ENCODE data around the gene GALNT15.

GALNT15 gene

DNA sequence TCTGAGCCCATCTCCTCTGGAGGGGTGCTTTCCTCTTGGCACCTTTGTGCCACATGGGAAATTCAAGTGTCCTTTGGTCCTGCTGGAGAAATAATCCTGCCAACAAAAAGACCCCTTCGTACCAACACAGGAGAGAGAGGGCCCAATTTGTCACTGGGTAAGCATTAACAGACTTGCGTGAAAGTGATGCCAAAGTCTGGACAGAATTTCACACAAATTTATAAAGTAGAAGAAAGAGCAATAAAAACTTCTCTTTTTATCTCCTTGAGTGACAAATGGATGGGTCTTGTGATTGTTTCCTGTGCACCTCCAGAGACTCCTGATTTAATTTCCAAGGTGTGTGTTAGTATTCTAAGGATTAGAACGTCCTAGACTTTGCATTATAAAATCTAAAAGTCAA lies 75.4 kb downstream of the GALNT15 start:
- Histone ChIP-seq H3K4me1 (ENCODE audit: insufficient read depth, low read length) (peaks cover 11% of the 10 kb centered on the region), H2AFZ (ENCODE audit: low read depth, low read length) (no peak overlapping the region), H3K9ac (ENCODE audit: low read depth, low read length) (no peak overlapping the region), H3K4me3 (ENCODE audit: low read depth in 1 of 2, low read length in 2 of 2) (no peak overlapping the region), H3K4me2 (ENCODE audit: insufficient read depth, low read length) (no peak overlapping the region), H3K79me2 (ENCODE audit: insufficient read depth, low read length) (no peaks in the 10 kb centered on the region), H4K20me1 (ENCODE audit: insufficient read depth, low read length) (no peaks in the 10 kb centered on the region), H3K9me3 (ENCODE audit: insufficient read depth, low read length, severe bottlenecking) (no peaks in the 10 kb centered on the region), H3K27ac (ENCODE audit: low read length) (no peak overlapping the region), H3K27me3 (ENCODE audit: insufficient read depth, low read length, poor library complexity) (no peaks in the 10 kb centered on the region), H3K36me3 (ENCODE audit: insufficient read depth, low read length) (no peaks in the 10 kb centered on the region)
- DNase-seq: no peak
- TF ChIP-seq EZH2 (IDR thresholded peaks at IDR 0.05; ENCODE audit: borderline replicate concordance, low read depth, low read length, severe bottlenecking): no peak
- TF ChIP-seq, protein P1, sequence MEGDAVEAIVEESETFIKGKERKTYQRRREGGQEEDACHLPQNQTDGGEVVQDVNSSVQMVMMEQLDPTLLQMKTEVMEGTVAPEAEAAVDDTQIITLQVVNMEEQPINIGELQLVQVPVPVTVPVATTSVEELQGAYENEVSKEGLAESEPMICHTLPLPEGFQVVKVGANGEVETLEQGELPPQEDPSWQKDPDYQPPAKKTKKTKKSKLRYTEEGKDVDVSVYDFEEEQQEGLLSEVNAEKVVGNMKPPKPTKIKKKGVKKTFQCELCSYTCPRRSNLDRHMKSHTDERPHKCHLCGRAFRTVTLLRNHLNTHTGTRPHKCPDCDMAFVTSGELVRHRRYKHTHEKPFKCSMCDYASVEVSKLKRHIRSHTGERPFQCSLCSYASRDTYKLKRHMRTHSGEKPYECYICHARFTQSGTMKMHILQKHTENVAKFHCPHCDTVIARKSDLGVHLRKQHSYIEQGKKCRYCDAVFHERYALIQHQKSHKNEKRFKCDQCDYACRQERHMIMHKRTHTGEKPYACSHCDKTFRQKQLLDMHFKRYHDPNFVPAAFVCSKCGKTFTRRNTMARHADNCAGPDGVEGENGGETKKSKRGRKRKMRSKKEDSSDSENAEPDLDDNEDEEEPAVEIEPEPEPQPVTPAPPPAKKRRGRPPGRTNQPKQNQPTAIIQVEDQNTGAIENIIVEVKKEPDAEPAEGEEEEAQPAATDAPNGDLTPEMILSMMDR (IDR thresholded peaks at IDR 0.05; ENCODE audit: borderline replicate concordance, extremely low read depth, low read length, poor library complexity, severe bottlenecking): no peak
- no peak for ATAC-seq (ENCODE audit: insufficient read depth, low read depth)

DNA sequence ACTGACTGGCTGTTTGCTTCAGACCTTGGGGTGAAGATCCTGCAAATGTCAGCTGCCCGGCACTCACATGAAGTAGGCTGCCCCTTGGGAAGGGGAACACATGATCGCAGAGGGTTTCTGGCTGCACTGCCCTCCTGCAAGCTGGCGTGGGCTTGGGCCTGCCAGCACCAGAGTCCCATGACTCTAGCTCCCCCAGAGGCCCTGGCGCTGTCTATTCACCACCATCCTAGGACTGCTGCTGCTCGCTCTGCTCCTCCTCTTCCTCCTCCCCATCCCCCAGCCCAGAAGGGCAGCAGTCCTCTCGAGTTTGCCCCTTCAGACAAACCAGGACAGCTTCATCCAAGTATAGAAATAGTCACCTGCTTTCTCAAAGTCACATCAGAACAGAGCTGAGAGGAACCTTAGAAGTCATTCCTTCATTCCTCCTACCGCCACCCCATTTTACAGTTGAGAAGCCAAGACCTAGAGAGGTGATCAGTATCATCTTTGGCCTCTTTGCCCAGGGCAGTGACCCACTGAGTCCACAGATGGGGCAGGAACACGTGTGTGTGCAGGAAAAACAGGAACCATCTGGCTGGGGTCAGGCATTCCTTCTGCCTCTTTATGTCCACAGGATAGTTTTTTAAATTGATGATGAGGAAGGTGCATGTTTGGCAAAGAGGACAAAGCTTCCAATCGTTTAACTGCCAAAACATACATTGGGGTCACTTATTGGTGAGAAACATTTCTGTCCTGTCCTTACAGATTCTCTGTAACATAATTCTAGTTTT lies 77.0 kb downstream of the GALNT15 start:
- no peaks in the 10 kb centered on the region for H3K36me3 ChIP-seq (ENCODE audit: insufficient read depth, low read length)
- ATAC-seq (ENCODE audit: insufficient read depth, low read depth): no peak
- H4K20me1 ChIP-seq (ENCODE audit: insufficient read depth, low read length): no peaks in the 10 kb centered on the region
- H3K27me3 ChIP-seq (ENCODE audit: insufficient read depth, low read length, poor library complexity): no peaks in the 10 kb centered on the region
- no peaks in the 10 kb centered on the region for H3K79me2 ChIP-seq (ENCODE audit: insufficient read depth, low read length)
- no peak overlapping the region for H3K9ac ChIP-seq (ENCODE audit: low read depth, low read length)
- DNase-seq: no peak
- no peak overlapping the region for H3K27ac ChIP-seq (ENCODE audit: low read length)
- no peak overlapping the region for H3K4me3 ChIP-seq (ENCODE audit: low read depth in 1 of 2, low read length in 2 of 2)
- peaks cover 11% of the 10 kb centered on the region for H3K4me1 ChIP-seq (ENCODE audit: insufficient read depth, low read length)
- H3K9me3 ChIP-seq (ENCODE audit: insufficient read depth, low read length, severe bottlenecking): no peaks in the 10 kb centered on the region
- TF ChIP-seq, protein P1 (IDR thresholded peaks at IDR 0.05; ENCODE audit: borderline replicate concordance, extremely low read depth, low read length, poor library complexity, severe bottlenecking): no peak
- no peak for TF ChIP-seq EZH2 (IDR thresholded peaks at IDR 0.05; ENCODE audit: borderline replicate concordance, low read depth, low read length, severe bottlenecking)
- no peak overlapping the region for H3K4me2 ChIP-seq (ENCODE audit: insufficient read depth, low read length)
- no peak overlapping the region for H2AFZ ChIP-seq (ENCODE audit: low read depth, low read length)

DNA sequence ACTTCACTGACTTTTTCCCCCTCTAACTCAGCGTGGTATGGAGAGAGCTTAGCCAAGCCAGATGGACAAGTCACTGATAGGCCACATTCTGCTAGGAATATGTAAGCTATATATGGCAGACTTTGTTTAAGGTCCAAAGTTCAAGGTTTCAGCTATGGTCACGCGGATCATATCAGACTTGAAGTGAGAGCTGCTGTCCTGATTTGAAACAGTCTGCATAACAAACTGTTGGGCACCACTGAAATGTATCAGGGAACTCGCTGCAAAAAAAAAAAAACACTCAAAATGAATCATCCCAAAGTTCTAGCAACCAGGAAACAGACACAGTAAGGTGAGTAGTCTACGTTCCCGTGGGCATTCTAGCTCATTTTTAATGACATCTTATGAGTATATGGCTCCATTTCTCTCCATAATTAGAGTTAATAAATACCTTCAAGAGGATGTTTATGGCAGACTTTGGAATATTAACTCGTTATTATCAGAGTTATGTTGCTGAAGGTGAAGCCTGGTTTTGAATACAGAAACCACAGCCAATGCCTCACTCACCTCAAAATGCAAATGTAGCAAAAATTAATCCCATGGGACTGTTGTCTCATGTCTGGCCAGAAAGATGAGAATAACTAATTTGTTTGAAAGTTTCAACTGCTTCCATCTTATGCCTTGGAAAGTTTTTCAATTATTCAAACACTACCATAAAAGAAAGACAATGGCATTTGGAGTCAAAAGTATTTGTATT lies 77.9 kb downstream of the GALNT15 start:
- Histone ChIP-seq H3K9me3 (ENCODE audit: insufficient read depth, low read length, severe bottlenecking) (no peaks in the 10 kb centered on the region), H3K27ac (ENCODE audit: low read length) (no peak overlapping the region), H3K36me3 (ENCODE audit: insufficient read depth, low read length) (no peaks in the 10 kb centered on the region), H3K79me2 (ENCODE audit: insufficient read depth, low read length) (no peaks in the 10 kb centered on the region), H3K27me3 (ENCODE audit: insufficient read depth, low read length, poor library complexity) (no peaks in the 10 kb centered on the region), H3K9ac (ENCODE audit: low read depth, low read length) (no peak overlapping the region), H3K4me1 (ENCODE audit: insufficient read depth, low read length) (peaks cover 5% of the 10 kb centered on the region), H4K20me1 (ENCODE audit: insufficient read depth, low read length) (no peaks in the 10 kb centered on the region), H3K4me2 (ENCODE audit: insufficient read depth, low read length) (no peak overlapping the region), H3K4me3 (ENCODE audit: low read depth in 1 of 2, low read length in 2 of 2) (no peak overlapping the region), H2AFZ (ENCODE audit: low read depth, low read length) (no peak overlapping the region)
- TF ChIP-seq, protein P1 (IDR thresholded peaks at IDR 0.05; ENCODE audit: borderline replicate concordance, extremely low read depth, low read length, poor library complexity, severe bottlenecking): no peak
- no peak for TF ChIP-seq EZH2 (IDR thresholded peaks at IDR 0.05; ENCODE audit: borderline replicate concordance, low read depth, low read length, severe bottlenecking)
- DNase-seq: no peak
- ATAC-seq (ENCODE audit: insufficient read depth, low read depth): no peak
